Hematopoietic multipotent progenitor cell (in vitro differentiated cells): ENCODE results near the gene CMSS1. TPM values are rescaled to one million over a fixed set of nuclear protein-coding genes. Genes with fewer than 3 reads are reported as not detected.

Experiments used
- DNase-seq, 3 donors: peaks; one replicate each; pipeline ENCODE4 v3.0.0-alpha.2; 2011 to 2015; ENCODE audit warnings: low read depth in 2 of 3, low spot score in 2 of 3
- total RNA-seq: library from RNA; depleted of rRNA; stranded (reverse); fragments of >200 nt; gene quantifications from one replicate; pipeline ENCODE4 v1.2.3, GENCODE V29; 2012

The CMSS1 gene
- total RNA-seq, 1 donor, result 3.2 TPM

- no peak for DNase-seq
Observed at GRCh38 chr3:100155590-100155989, 337.9 kb downstream of the CMSS1 start.

- DNase-seq, result no peak
Observed at GRCh38 chr3:100157685-100158084, 340.0 kb downstream of the CMSS1 start.

- DNase-seq, result no peak
Observed at GRCh38 chr3:100158918-100159330, 341.3 kb downstream of the CMSS1 start.

GRCh38 chr3:100159331-100160153 is 341.9 kb downstream of the CMSS1 start:
- DNase-seq, result no peak

GRCh38 chr3:100160521-100160920 is 342.9 kb downstream of the CMSS1 start:
- no peak for DNase-seq

GRCh38 chr3:100163787-100164186 is 346.1 kb downstream of the CMSS1 start:
- DNase-seq, result no peak

GRCh38 chr3:100164743-100165142 is 347.1 kb downstream of the CMSS1 start:
- no peak for DNase-seq

- DNase-seq, result no peak
Observed at GRCh38 chr3:100165926-100166550, 348.4 kb downstream of the CMSS1 start.

GRCh38 chr3:100169201-100169920 is 351.7 kb downstream of the CMSS1 start:
- peak in 2 of 3 donors; percentile 20 to 40 for DNase-seq

- no peak for DNase-seq
Observed at GRCh38 chr3:100170486-100170885, 352.8 kb downstream of the CMSS1 start.

GRCh38 chr3:100171211-100171914 is 353.7 kb downstream of the CMSS1 start:
- DNase-seq, result no peak

GRCh38 chr3:100173961-100174360 is 356.3 kb downstream of the CMSS1 start:
- no peak for DNase-seq

GRCh38 chr3:100175637-100176280 is 358.1 kb downstream of the CMSS1 start:
- no peak for DNase-seq

- no peak for DNase-seq
Observed at GRCh38 chr3:100179692-100180349, 362.2 kb downstream of the CMSS1 start.

GRCh38 chr3:100183608-100184125 is 366.0 kb downstream of the CMSS1 start:
- no peak for DNase-seq

- DNase-seq, result no peak
Observed at GRCh38 chr3:100184948-100185570, 367.4 kb downstream of the CMSS1 start.

- DNase-seq, result no peak
Observed at GRCh38 chr3:100185847-100186246, 368.2 kb downstream of the CMSS1 start.

GRCh38 chr3:100189444-100189964 is 371.8 kb downstream of the CMSS1 start:
- no peak for DNase-seq

- no peak for DNase-seq
Observed at GRCh38 chr3:100195375-100195774, 377.7 kb downstream of the CMSS1 start.
